ENCODE measurements around the gene BTG2.

DNA sequence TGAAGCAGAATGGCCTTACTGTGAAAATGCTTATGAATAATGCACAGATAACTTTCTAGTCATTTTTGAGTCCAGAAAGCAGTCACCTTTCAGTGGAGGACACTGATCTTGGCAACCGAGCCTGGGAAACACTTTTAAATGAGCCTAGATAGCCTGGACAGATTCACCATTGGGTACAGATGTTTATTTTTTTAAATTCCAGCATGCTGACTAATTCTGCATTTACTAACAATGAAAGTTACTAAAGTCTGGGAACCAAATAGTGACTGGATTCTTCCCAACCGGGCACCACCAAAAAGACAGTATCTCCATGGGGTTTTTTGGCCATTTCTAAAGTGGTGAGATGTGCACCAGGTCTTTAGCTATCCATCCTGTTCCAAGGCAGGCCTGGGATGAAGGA, 48.9 kb downstream of the BTG2 start:
- TF ChIP-seq CTCF (conservative IDR thresholded peaks at IDR 0.05; ENCODE audit: low read depth in 2 of 2) (no peak), POLR2AphosphoS5 (IDR thresholded peaks at IDR 0.05; ENCODE audit: low read depth) (no peak), EZH2phosphoT487 (IDR thresholded peaks at IDR 0.05; ENCODE audit: unreplicated experiment) (no peak), REST (IDR thresholded peaks at IDR 0.05; ENCODE audit: unreplicated experiment) (no peak), NANOG (IDR thresholded peaks at IDR 0.05; ENCODE audit: borderline replicate concordance) (no peak), STAT1 (IDR thresholded peaks at IDR 0.05; ENCODE audit: unreplicated experiment) (no peak), JUNB (IDR thresholded peaks at IDR 0.05; ENCODE audit: unreplicated experiment) (no peak)
